Trophoblast cell (in vitro differentiated cells and primary cell): ENCODE data around the gene SLC35E2B.

ENCODE experiments used
- DNase-seq, 2 donors: peaks; one replicate each; pipeline ENCODE4 v3.0.0-alpha.2; 2016
- H2AFZ ChIP-seq: 2 replicates; pipeline ENCODE4 v1.6.1; 2013; ENCODE audit warnings: low read length, moderate library complexity, mild to moderate bottlenecking; ENCODE audit not compliant: insufficient read depth, poor library complexity
- H2AK5ac ChIP-seq: 2 replicates; pipeline ENCODE4 v1.6.1; 2013; ENCODE audit warnings: mild to moderate bottlenecking, low read length
- H2BK120ac ChIP-seq: 2 replicates; pipeline ENCODE4 v1.6.1; 2013; ENCODE audit warnings: low read length, mild to moderate bottlenecking, moderate library complexity; ENCODE audit not compliant: insufficient read depth, poor library complexity
- H2BK12ac ChIP-seq: 2 replicates; pipeline ENCODE4 v1.6.1; 2013; ENCODE audit warnings: mild to moderate bottlenecking, low read length, moderate library complexity
- H2BK5ac ChIP-seq: 2 replicates; pipeline ENCODE4 v1.6.1; 2013; ENCODE audit warnings: low read length, low read depth, moderate library complexity, mild to moderate bottlenecking; ENCODE audit not compliant: poor library complexity
- H3K14ac ChIP-seq: 2 replicates; pipeline ENCODE4 v1.6.1; 2013; ENCODE audit warnings: mild to moderate bottlenecking, low read length
- H3K18ac ChIP-seq: 2 replicates; pipeline ENCODE4 v1.6.1; 2013; ENCODE audit warnings: mild to moderate bottlenecking, low read length
- H3K23ac ChIP-seq: 2 replicates; pipeline ENCODE4 v1.6.1; 2013; ENCODE audit warnings: low read length
- H3K27ac ChIP-seq: 2 replicates; pipeline ENCODE4 v1.5.1; 2013; ENCODE audit warnings: low read depth, mild to moderate bottlenecking, inconsistent platforms, low read length, moderate library complexity
- H3K27me3 ChIP-seq: 2 replicates; pipeline ENCODE4 v1.6.1; 2013; ENCODE audit warnings: inconsistent platforms, mild to moderate bottlenecking, low read length, moderate library complexity; ENCODE audit not compliant: insufficient read depth
- H3K36me3 ChIP-seq, 2 experiments: 1 replicate in 1 of 2; 2 replicates in 1 of 2; pipeline ENCODE4 v1.6.1; 2013; ENCODE audit warnings: low read length in 2 of 2, mild to moderate bottlenecking in 2 of 2, moderate library complexity in 1 of 2; ENCODE audit not compliant: insufficient read depth in 2 of 2, control insufficient read depth in 1 of 2
- H3K4ac ChIP-seq: 2 replicates; pipeline ENCODE4 v1.6.1; 2013; ENCODE audit warnings: low read depth, mild to moderate bottlenecking, low read length, moderate library complexity
- H3K4me1 ChIP-seq, 2 experiments: 1 replicate in 1 of 2; 2 replicates in 1 of 2; pipeline ENCODE4 v1.6.1; 2013; ENCODE audit warnings: low read length in 2 of 2, mild to moderate bottlenecking in 2 of 2, moderate library complexity in 1 of 2; ENCODE audit not compliant: insufficient read depth in 2 of 2, control insufficient read depth in 1 of 2
- H3K4me2 ChIP-seq: 2 replicates; pipeline ENCODE4 v1.6.1; 2013; ENCODE audit warnings: inconsistent platforms, mild to moderate bottlenecking, low read length, moderate library complexity
- H3K4me3 ChIP-seq: 2 replicates; pipeline ENCODE4 v1.5.1; 2013; ENCODE audit warnings: mild to moderate bottlenecking, low read depth, low read length, inconsistent platforms
- H3K79me1 ChIP-seq: one replicate; pipeline ENCODE4 v1.6.1; 2013; ENCODE audit warnings: low read length
- H3K79me2 ChIP-seq: 2 replicates; pipeline ENCODE4 v1.6.1; 2013; ENCODE audit warnings: low read length, mild to moderate bottlenecking; ENCODE audit not compliant: control insufficient read depth, insufficient read depth, poor library complexity
- H3K9ac ChIP-seq: 2 replicates; pipeline ENCODE4 v1.6.1; 2013; ENCODE audit warnings: mild to moderate bottlenecking, low read length
- H3K9me3 ChIP-seq: 2 replicates; pipeline ENCODE4 v1.6.1; 2013; ENCODE audit warnings: low read depth, mild to moderate bottlenecking, control low read depth, inconsistent platforms, low read length; ENCODE audit not compliant: insufficient read depth
- H4K12ac ChIP-seq: 2 replicates; pipeline ENCODE4 v1.6.1; 2013; ENCODE audit warnings: low read depth, mild to moderate bottlenecking, low read length, moderate library complexity
- H4K8ac ChIP-seq: 2 replicates; pipeline ENCODE4 v1.6.1; 2013; ENCODE audit warnings: low read depth, mild to moderate bottlenecking, low read length, moderate library complexity
- H4K91ac ChIP-seq: one replicate; pipeline ENCODE4 v1.6.1; 2013; ENCODE audit warnings: low read depth, mild to moderate bottlenecking, low read length, moderate library complexity
- WGBS: extraction: QIAGEN DNeasy Blood & Tissue Kit; methylation state at CpG from one replicate; pipeline ENCODE4 v1.1.7; 2013; ENCODE audit warnings: missing lambda C conversion rate; ENCODE audit not compliant: insufficient read length, insufficient coverage; ENCODE audit errors: extremely low coverage; 5-methylcytosine and 5-hydroxymethylcytosine counted together

The SLC35E2B gene

GRCh38 chr1:1610796-1611195 lies 81.8 kb downstream of the SLC35E2B start:
- Histone ChIP-seq H2BK12ac (no peak overlapping the region), H3K4me1 (peaks cover 7 to 8% of the 10 kb centered on the region in 2 experiments), H2AFZ (no peak overlapping the region), H3K4me2 (no peak overlapping the region), H3K23ac (no peak overlapping the region), H2BK120ac (no peak overlapping the region), H3K79me1 (peaks cover 4% of the 10 kb centered on the region), H2BK5ac (no peak overlapping the region), H3K36me3 (no peaks in the 10 kb centered on the region), H3K4me3 (no peak overlapping the region), H4K91ac (no peak overlapping the region), H3K14ac (no peak overlapping the region), H3K9ac (no peak overlapping the region), H3K9me3 (peaks cover under 1% of the 10 kb centered on the region), H3K27me3 (no peaks in the 10 kb centered on the region), H3K18ac (no peak overlapping the region), H2AK5ac (no peak overlapping the region), H4K8ac (no peak overlapping the region), H3K79me2 (peaks cover 4% of the 10 kb centered on the region), H3K27ac (no peak overlapping the region), H3K4ac (no peak overlapping the region), H4K12ac (no peak overlapping the region)
- WGBS = no CpG with 5 or more reads among the region's 9 CpGs
- DNase-seq = no peak

GRCh38 chr1:1609822-1610485 lies 82.6 kb downstream of the SLC35E2B start:
- peaks cover 7 to 8% of the 10 kb centered on the region in 2 experiments for H3K4me1 ChIP-seq
- no peak overlapping the region for H3K18ac ChIP-seq
- no peaks in the 10 kb centered on the region for H3K27me3 ChIP-seq
- H2BK5ac ChIP-seq = no peak overlapping the region
- H3K4me3 ChIP-seq = no peak overlapping the region
- no CpG with 5 or more reads among the region's 12 CpGs for WGBS
- no peaks in the 10 kb centered on the region for H3K36me3 ChIP-seq
- H3K4ac ChIP-seq = no peak overlapping the region
- H2BK120ac ChIP-seq = no peak overlapping the region
- H2AFZ ChIP-seq = no peak overlapping the region
- H3K9ac ChIP-seq = no peak overlapping the region
- no peak for DNase-seq
- no peak overlapping the region for H3K27ac ChIP-seq
- H2BK12ac ChIP-seq = no peak overlapping the region
- H3K79me2 ChIP-seq = no peaks in the 10 kb centered on the region
- no peak overlapping the region for H2AK5ac ChIP-seq
- no peak overlapping the region for H3K23ac ChIP-seq
- no peak overlapping the region for H3K4me2 ChIP-seq
- H4K8ac ChIP-seq = no peak overlapping the region
- no peak overlapping the region for H3K14ac ChIP-seq
- H4K91ac ChIP-seq = no peak overlapping the region
- no peak overlapping the region for H4K12ac ChIP-seq
- H3K79me1 ChIP-seq = no peaks in the 10 kb centered on the region
- H3K9me3 ChIP-seq = peaks cover 4% of the 10 kb centered on the region
